ENCODE results near the gene RIC8A. TPM values are rescaled to one million over a fixed set of nuclear protein-coding genes. Genes with fewer than 3 reads are reported as not detected.

RIC8A gene
- total RNA-seq, 2 donors from 2014 or later = 68.0 to 101 TPM

- peaks cover 35% of the 10 kb centered on the region for H3K36me3 ChIP-seq
- no peaks in the 10 kb centered on the region for H3K27me3 ChIP-seq
- no peak for TF ChIP-seq CTCF (IDR thresholded peaks at IDR 0.05)
- peaks cover 0 to 28% of the 10 kb centered on the region in 2 donors for H3K4me1 ChIP-seq
- no peak overlapping the region for H3K4me3 ChIP-seq
- H3K27ac ChIP-seq = no peak overlapping the region
- no peaks in the 10 kb centered on the region for H3K9me3 ChIP-seq
- DNase-seq (ENCODE audit: low spot score) = no peak
These were observed 7.1 kb upstream of the RIC8A start for GRCh38 chr11:200224-201003.

GRCh38 chr11:201966-202365 lies 5.5 kb upstream of the RIC8A start:
- DNase-seq (ENCODE audit: low spot score) = peak; percentile 32
- Histone ChIP-seq H3K36me3 (peaks cover 36% of the 10 kb centered on the region), H3K9me3 (no peaks in the 10 kb centered on the region), H3K27me3 (no peaks in the 10 kb centered on the region), H3K4me3 (no peak overlapping the region), H3K4me1 (peaks cover 0 to 40% of the 10 kb centered on the region in 2 donors), H3K27ac (no peak overlapping the region)
- no peak for TF ChIP-seq CTCF (IDR thresholded peaks at IDR 0.05)

- no peaks in the 10 kb centered on the region for H3K27me3 ChIP-seq
- H3K36me3 ChIP-seq = peaks cover 36% of the 10 kb centered on the region
- H3K4me3 ChIP-seq = no peak overlapping the region
- H3K9me3 ChIP-seq = no peaks in the 10 kb centered on the region
- no peak for TF ChIP-seq CTCF (IDR thresholded peaks at IDR 0.05)
- H3K4me1 ChIP-seq = peaks cover 0 to 40% of the 10 kb centered on the region in 2 donors
- DNase-seq (ENCODE audit: low spot score) = peak; percentile 36
- no peak overlapping the region for H3K27ac ChIP-seq
These were observed 5.0 kb upstream of the RIC8A start for GRCh38 chr11:202490-202889.

GRCh38 chr11:203056-203944 lies 4.2 kb upstream of the RIC8A start:
- no peak overlapping the region for H3K27ac ChIP-seq
- TF ChIP-seq CTCF (IDR thresholded peaks at IDR 0.05) = no peak
- H3K27me3 ChIP-seq = no peaks in the 10 kb centered on the region
- no peaks in the 10 kb centered on the region for H3K9me3 ChIP-seq
- H3K4me1 ChIP-seq = peaks cover 0 to 40% of the 10 kb centered on the region in 2 donors
- H3K36me3 ChIP-seq = peaks cover 36% of the 10 kb centered on the region
- DNase-seq (ENCODE audit: low spot score) = peak; percentile 54
- no peak overlapping the region for H3K4me3 ChIP-seq

- no peak for TF ChIP-seq CTCF (IDR thresholded peaks at IDR 0.05)
- Histone ChIP-seq H3K4me1 (peaks cover 0 to 42% of the 10 kb centered on the region in 2 donors), H3K9me3 (no peaks in the 10 kb centered on the region), H3K27me3 (no peaks in the 10 kb centered on the region), H3K27ac (no peak overlapping the region), H3K36me3 (peaks cover 36% of the 10 kb centered on the region), H3K4me3 (no peak overlapping the region)
- peak; percentile 40 for DNase-seq (ENCODE audit: low spot score)
These were observed 3.4 kb upstream of the RIC8A start for GRCh38 chr11:203945-204586.

Measured in right atrium auricular region (tissue), 2 donors.